GM19193 (cell line): Measurements from ENCODE around the gene RNF44.
A peak's percentile ranks its signal among the peaks of the same experiment; 100 is the strongest.

Experiments used
- POLR2A ChIP-seq: IDR thresholded peaks from 4 replicates; pipeline ENCODE4 v1.6.1; 2011; ENCODE audit not compliant: insufficient read depth, insufficient read length; ENCODE audit errors: extremely low read depth

RNF44 gene

DNA sequence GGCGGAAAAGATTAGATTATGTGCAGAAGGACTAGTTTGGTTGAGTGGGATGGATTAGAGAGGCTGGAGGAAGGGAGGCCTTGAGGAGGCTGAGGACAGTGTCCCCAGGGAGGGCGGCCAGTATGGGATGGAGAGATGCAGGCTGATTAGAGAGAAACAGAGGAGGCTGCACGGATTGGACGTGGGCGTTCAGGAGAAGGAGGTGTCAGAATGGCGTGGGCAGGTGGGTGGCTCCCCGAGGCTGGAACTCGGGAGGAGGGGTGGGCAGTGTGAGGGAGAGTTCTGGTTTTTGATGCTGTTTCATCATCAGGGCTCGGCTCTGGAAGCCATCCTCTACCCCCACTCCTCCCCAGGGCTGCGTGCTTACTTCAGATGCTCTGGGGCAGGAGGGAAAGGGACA is 25.0 kb upstream of the RNF44 start:
- TF ChIP-seq POLR2A = no peak

DNA sequence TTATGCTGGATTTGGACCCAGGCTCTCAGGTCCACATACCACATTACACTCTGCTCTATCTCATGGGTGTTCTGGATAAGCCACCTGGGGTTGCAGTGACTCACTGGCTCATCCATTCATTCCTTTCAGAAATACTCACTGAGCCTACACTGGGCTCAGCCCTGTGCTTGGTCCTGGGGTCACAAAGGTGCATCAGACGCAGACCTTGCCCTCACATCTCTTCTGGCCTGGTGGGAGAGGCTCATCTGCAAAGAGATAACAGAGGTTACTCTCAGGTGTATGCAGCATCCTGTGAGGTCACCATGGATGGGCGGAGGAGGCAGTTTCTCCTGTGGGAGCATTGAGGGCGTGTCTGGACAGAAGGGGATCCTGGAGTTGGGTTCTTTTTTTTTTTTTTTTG is 24.1 kb upstream of the RNF44 start:
- no peak for TF ChIP-seq POLR2A

DNA sequence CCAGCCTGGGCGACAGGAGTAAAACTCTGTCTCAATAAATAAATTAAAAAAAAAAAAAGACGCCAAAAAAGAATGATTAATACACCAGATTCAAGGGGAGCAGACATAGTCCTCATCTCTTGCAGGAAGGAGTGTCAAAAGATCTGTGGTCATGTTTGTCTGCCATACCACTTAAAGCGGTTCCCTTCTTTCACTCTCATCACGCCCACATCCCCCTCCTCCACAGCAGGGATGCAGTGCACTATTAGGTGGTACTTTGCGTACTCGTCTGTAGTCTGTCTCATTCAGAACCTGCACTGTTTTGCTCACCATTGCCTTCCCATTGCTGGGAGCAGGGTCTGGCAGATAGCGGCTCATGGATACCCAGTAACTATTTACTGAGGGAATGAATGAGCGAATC is 23.2 kb upstream of the RNF44 start:
- TF ChIP-seq POLR2A = no peak

- no peak for TF ChIP-seq POLR2A
These were observed 22.5 kb upstream of the RNF44 start for GRCh38 chr5:176559683-176560082.

- TF ChIP-seq POLR2A = no peak
These were observed 20.6 kb upstream of the RNF44 start for GRCh38 chr5:176557846-176558245.

GRCh38 chr5:176553260-176554085 is 16.3 kb upstream of the RNF44 start:
- TF ChIP-seq POLR2A = no peak

DNA sequence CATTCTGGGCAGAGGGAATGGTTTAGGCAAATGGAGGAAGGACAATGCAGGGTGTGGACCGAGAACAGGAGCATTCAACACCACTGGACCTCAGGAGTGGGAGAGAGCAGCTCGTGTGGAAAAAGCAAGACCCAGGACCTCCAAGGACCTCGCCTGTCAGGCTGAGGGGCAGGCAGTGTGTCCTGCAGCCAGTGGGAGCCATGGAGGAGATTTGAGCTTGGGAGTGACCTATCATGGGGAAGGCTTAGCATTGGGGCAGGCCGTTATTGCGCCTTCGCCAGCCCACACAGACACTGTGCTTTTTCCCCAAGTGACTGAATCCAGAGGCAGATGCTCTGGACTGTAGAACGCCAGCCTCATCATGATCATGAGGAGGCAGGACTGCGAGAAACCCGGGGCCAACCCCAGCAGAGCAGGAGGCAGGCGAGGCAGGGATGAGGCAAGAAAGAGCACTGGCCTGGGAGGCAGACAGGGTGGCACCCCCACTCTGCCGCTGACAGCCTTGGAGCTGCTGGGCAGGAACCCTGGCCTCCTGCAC is 15.2 kb upstream of the RNF44 start:
- no peak for TF ChIP-seq POLR2A

GRCh38 chr5:176550275-176550831 is 13.2 kb upstream of the RNF44 start:
- TF ChIP-seq POLR2A = no peak

- no peak for TF ChIP-seq POLR2A
These were observed 12.7 kb upstream of the RNF44 start for GRCh38 chr5:176549871-176550270.

- no peak for TF ChIP-seq POLR2A
These were observed 11.8 kb upstream of the RNF44 start, which contains the start of gene CDHR2 for GRCh38 chr5:176548967-176549444. Gene CDHR2 (plus strand): TSS chr5:176549342. CDS start chr5:176565353, 16,011 bp downstream.

DNA sequence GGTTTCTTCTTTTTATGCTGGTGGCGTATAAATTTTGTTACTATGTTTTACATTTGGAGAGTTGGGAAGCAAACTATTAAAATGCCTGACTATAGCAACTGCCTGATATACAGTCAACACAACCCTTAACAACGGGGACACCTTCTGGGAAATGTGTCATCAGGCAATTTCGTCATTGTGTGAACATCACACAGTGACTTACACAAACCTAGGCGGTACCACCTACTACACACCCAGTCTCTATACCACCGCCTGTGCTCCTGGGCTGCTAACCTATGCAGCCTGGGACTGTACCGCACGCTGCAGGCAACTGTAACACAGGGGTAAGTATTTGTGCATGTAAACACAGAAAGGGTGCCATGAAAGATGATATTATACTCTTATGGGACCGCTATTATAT is 10.6 kb upstream of the RNF44 start:
- no peak for TF ChIP-seq POLR2A

DNA sequence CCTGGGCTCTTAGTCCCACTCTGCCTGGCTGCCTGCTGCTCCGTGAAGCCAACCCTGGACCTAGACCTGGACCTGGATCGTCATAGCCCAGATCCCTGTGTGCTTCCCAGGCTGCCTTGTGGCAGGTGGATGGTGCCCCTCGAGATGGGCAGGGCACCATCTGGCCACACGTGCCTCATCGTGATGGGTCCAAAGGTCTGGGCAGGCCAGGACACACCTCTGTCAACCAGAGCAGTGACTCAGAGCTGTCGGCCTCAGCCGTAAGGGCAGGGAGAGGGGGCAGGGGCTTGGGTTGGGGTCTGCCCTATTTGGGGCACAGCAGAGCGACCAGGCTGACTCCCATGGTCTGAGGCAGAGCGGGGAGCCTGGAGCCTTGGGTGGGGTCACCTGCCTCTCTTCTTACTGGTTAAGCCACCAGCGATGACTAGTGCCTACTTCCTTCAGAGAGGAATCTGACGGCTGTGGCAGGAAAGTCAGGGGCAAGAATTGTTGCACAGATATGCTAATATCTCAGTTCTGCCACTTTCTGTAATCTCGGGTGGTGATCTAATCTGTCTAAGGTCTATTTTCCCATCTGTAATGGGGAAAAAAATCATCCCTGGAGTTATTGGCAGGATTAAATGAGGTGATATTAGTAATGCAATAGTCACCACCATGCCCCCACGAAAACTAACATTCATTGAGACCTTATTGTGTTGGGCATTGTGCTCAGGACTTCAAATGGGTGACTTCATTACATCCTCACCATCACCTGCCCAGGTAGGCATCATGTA is 8.7 kb upstream of the RNF44 start:
- TF ChIP-seq POLR2A = no peak

DNA sequence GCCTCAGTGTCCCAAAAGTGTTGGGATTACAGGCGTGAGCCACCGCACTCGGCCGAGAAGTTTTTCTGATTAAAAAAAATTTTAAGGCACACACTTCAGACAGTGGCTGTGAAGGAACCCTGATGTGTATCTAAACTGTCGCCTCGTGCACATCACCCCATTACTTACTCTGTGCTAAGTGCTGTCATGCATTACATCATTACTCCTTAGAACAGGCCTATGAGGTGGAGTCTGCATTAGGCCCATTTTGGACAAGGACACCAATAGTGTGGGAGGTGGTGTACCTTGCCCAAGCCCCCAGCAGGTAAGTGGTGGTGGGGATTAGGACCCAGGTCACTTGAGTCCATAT is 8.2 kb upstream of the RNF44 start:
- no peak for TF ChIP-seq POLR2A

GRCh38 chr5:176543428-176544182 is 6.4 kb upstream of the RNF44 start:
- TF ChIP-seq POLR2A = peak; percentile 63

DNA sequence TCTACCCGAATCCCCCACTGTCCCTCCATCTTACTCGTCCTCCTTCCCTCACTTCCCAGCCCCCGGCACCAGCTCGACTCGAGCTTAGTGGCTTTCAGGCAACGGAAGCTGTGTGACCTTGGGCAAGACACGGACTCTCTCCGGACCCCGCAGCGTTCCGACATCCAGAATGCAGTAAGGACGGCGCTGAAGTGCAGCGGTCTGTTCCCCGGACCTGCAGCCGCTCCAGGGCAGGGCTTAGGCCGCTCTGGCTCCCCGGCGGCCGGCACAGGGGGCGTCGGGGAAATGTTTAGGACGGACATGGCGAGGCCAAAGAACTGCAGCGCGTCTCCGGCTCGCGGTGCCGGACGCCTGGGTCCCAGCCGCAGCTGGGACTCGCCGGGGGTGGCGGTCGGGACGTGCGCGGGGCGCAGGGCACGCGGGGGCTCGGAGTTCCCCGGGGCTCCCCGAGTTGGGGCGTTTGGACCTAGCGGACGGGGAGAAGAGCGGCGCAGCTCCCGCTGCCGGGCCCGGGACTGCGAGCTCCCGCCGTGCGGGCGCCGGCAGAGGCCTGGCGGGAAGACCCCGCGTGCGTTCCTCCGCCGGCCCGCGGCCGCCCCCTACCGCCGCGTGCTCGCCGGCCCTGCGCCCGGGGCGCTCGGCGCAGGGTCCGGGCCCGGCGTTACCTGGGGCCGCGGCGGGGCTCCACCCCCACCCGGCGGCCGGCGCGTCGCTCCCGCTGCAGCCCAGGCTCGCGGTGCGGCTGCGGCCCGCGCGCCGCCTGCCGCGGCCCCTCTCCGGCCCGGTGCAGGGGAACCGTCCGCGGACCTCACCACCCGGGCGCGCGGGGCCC is 5.6 kb upstream of the RNF44 start:
- TF ChIP-seq POLR2A = no peak
